Right lobe of liver (tissue), 6 donors: ENCODE data around the gene CADPS. TPM values are rescaled to one million over a fixed set of nuclear protein-coding genes. Genes with fewer than 3 reads are reported as not detected.

Source experiments
- ATAC-seq, 4 donors: fragments of 200-7000 bp; cut with Tn5 transposase; one replicate each; pipeline ENCODE4 v1.9.1; 2020; ENCODE audit warnings: mild to moderate bottlenecking in 4 of 4, moderate library complexity in 4 of 4
- DNase-seq, 3 donors: peaks; one replicate each; pipeline ENCODE4 v3.0.0-alpha.2; 2020
- H3K27ac ChIP-seq, 3 donors: fragments of 200-600 bp; one replicate each; pipeline ENCODE4 v1.8.0; 2022
- H3K27me3 ChIP-seq, 2 donors: fragments of 200-600 bp; one replicate each; pipeline ENCODE4 v1.8.0; 2022
- H3K36me3 ChIP-seq, 4 donors: fragments of 200-600 bp; sonication (generic) in 1 of 4; one replicate each; pipeline versions ENCODE4 v1.5.1 to v1.8.0; 2017 to 2022; ENCODE audit warnings: control low read depth in 1 of 4
- H3K4me1 ChIP-seq, 4 donors: fragments of 200-600 bp; sonication (generic) in 1 of 4; one replicate each; pipeline versions ENCODE4 v1.5.1 to v1.8.0; 2017 to 2022; ENCODE audit warnings: control low read depth in 1 of 4
- H3K4me3 ChIP-seq, 3 donors: fragments of 200-600 bp; one replicate each; pipeline ENCODE4 v1.8.0; 2022
- H3K9me3 ChIP-seq, 4 donors: fragments of 200-600 bp; sonication (generic) in 1 of 4; one replicate each; pipeline versions ENCODE4 v1.5.1 to v1.8.0; 2017 to 2022; ENCODE audit warnings: control low read depth in 1 of 4
- POLR2A ChIP-seq: fragments of 450-650 bp; IDR thresholded peaks from one replicate; pipeline ENCODE4 v1.6.1; 2017; ENCODE audit warnings: antibody characterized with exemption, mild to moderate bottlenecking
- WGBS: methylation state at CpG from one replicate; pipeline ENCODE4 v1.1.6; 2018; ENCODE audit warnings: low coverage, low lambda C conversion rate; ENCODE audit not compliant: insufficient coverage; ENCODE audit errors: missing lambda C conversion rate; 5-methylcytosine and 5-hydroxymethylcytosine counted together
- intact Hi-C, 2 donors: fragments of 100-400 bp; cut with DNase I; formaldehyde crosslinking; loops; one replicate each; pipeline versions ENCODE4 v1.11.2 to v1.14.1; 2022
- total RNA-seq, 6 experiments: library from RNA; depleted of rRNA in 2 of 6; stranded (reverse); fragments of >200 nt in 2 of 6; fragmentation: NEBNext Ultra II Directional in 3 of 6; extraction: Animal tissue kit (Norgen Biotek cat#: 25700) in 3 of 6; gene quantifications; one replicate each; pipeline versions ENCODE4 v1.1.0 to v1.2.4, GENCODE V29; 2016 to 2023
- TF ChIP-seq, protein P1 (sequence below), 4 donors: fragments of 200-600 bp in 3 of 4; fragments of 450-650 bp in 1 of 4; IDR thresholded peaks; one replicate each; pipeline versions ENCODE4 v1.5.1 to v1.8.0; 2016 to 2022; ENCODE audit warnings: antibody characterized with exemption in 4 of 4, mild to moderate bottlenecking in 2 of 4
- donor health status: DM: no; HTN: yes; CAD: no.
- donor health status: DM: no; HTN: no; CAD: no.
- donor health status: DM: no; HTN: no; CAD: no.
- donor health status: DM: no; HTN: yes; CAD: no.
- donor health status: DM: no; HTN: yes; CAD: no.

The CADPS gene
- total RNA-seq, 6 experiments from 2014 or later: 0.06 to 0.98 TPM; not detected in 4

DNA sequence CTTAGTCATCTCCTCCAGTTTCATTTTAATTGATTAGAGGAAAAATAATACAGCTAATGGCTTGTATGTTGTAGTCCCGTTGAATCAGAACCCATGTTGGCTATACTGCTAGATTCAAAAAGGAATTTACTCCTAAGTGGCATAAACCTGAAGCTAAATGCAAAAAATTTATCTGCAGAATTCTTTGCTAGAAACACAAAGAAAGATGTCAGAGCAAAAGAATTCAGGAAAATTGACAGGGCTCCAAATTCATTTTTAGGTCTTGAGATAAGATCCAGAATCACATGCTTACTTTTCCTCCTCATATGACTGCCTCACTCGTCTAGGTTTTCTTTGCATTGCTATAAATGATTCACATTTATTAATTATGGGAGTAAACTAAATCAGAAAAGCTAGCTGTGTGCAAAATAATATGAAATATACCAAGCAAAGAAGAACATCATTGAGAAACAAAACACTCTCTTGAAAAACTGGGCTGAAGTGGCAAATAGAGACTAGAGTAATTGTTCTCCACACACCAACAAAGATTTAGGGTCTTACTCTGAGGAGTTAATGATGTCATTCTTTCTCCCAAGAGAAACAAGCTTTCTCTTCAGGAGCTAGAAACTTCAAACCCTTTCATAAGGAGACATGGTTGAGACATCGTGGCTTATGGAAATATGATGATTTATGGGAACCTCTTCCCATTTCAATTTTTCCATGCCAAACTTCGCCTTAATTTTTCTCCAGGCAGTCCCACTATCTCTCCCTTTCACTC is 407.1 kb downstream of the CADPS start:
- no peaks in the 10 kb centered on the region for H3K9me3 ChIP-seq
- TF ChIP-seq, protein P1, sequence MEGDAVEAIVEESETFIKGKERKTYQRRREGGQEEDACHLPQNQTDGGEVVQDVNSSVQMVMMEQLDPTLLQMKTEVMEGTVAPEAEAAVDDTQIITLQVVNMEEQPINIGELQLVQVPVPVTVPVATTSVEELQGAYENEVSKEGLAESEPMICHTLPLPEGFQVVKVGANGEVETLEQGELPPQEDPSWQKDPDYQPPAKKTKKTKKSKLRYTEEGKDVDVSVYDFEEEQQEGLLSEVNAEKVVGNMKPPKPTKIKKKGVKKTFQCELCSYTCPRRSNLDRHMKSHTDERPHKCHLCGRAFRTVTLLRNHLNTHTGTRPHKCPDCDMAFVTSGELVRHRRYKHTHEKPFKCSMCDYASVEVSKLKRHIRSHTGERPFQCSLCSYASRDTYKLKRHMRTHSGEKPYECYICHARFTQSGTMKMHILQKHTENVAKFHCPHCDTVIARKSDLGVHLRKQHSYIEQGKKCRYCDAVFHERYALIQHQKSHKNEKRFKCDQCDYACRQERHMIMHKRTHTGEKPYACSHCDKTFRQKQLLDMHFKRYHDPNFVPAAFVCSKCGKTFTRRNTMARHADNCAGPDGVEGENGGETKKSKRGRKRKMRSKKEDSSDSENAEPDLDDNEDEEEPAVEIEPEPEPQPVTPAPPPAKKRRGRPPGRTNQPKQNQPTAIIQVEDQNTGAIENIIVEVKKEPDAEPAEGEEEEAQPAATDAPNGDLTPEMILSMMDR (IDR thresholded peaks at IDR 0.05): no peak
- TF ChIP-seq POLR2A: no peak

DNA sequence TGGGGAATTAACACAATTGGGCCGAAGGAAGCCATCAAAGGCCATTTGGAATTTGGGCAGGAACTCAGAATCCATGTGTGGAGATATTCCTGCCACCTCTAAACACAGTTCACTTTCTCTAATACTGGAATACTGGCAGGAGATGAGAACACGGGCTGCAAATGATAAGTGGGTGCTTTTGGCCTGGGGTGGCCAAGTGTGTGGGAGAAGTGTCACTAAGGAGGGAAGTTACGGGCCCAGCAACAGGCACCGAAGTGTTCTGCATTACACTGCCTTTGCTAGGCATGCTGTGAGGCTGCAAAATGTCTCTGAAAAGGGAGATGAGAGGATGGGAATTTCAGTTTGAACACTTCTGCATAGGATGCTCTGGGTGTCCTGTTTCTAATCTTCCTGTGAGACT is 412.4 kb downstream of the CADPS start:
- Histone ChIP-seq H3K9me3 (no peaks in the 10 kb centered on the region), H3K27me3 (no peaks in the 10 kb centered on the region), H3K4me1 (no peaks in the 10 kb centered on the region), H3K4me3 (no peak overlapping the region), H3K36me3 (no peaks in the 10 kb centered on the region), H3K27ac (no peak overlapping the region)
- no peak for DNase-seq
- intact Hi-C loops: no loop called here
- TF ChIP-seq, protein P1 (IDR thresholded peaks at IDR 0.05): no peak
- TF ChIP-seq POLR2A: no peak
- 32% methylated on average over 2 of the region's 4 CpGs for WGBS
- ATAC-seq: no peak

More for the DNA sequence above, 407.1 kb downstream of the CADPS start:
- Histone ChIP-seq H3K27ac (no peak overlapping the region), H3K27me3 (no peaks in the 10 kb centered on the region), H3K4me1 (no peaks in the 10 kb centered on the region), H3K36me3 (no peaks in the 10 kb centered on the region), H3K4me3 (no peak overlapping the region)
- WGBS: 40% methylated on average over 4 of the region's 4 CpGs
- intact Hi-C loops: no loop called here
- DNase-seq (no peak), ATAC-seq (no peak)

DNA sequence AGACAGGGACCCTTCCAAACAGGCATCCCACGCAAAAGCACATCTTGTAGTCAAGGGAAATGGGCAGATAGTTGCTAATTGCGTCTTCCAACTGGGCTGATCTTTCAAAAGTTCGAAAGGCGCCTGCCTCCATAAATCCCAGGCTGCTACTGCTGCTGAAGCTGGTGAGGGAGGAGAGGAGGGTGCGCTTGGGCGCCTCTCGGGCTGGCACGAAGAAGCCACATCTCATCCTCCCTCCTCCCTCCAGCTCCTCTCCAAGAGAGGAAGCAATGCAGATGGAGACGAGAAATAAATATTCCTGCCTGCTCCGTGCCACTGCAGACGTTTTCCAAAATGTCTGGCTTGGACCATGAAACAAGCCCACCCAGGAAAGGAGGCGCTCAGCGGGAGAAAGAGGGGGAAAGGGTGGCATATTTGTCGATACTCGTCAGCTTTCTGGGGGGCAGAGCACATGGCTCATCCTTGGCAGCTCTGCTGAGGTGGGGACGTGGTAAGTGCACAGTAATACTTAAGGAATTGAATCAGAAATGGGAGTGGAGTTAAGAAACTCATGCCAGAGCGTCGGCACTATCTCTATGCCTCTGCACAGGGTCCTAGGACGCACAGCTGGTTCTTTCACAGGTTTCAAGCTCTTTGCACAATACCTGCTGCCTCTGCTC is 413.0 kb downstream of the CADPS start:
- DNase-seq (no peak), ATAC-seq (no peak)
- Histone ChIP-seq H3K27me3 (no peaks in the 10 kb centered on the region), H3K36me3 (no peaks in the 10 kb centered on the region), H3K27ac (no peak overlapping the region), H3K4me1 (no peaks in the 10 kb centered on the region), H3K4me3 (no peak overlapping the region), H3K9me3 (no peaks in the 10 kb centered on the region)
- WGBS: 58% methylated on average over 12 of the region's 19 CpGs
- TF ChIP-seq, protein P1 (IDR thresholded peaks at IDR 0.05): no peak
- TF ChIP-seq POLR2A: no peak
- intact Hi-C loops: no loop called here

DNA sequence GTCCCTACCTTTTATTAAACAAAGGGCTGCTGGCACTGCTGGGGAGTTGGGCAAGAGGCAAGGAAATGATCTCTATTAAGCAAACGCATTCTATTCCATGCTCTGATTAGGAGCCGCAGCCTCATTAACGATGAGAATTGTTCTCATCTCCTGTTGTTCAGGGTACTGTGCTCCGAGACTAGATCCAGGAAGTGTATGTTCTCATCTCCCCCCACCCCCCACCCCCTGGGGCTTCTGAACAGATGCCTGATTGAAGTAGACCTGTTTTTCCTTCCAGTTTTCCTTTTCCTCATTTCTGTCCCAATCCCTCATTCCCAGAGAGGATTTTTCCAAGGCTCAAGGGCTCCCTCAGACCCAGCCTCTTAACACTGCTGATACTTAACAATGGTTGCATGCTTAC is 420.3 kb downstream of the CADPS start:
- intact Hi-C loops: no loop called here
- Histone ChIP-seq H3K27ac (no peak overlapping the region), H3K9me3 (no peaks in the 10 kb centered on the region), H3K4me3 (no peak overlapping the region), H3K27me3 (no peaks in the 10 kb centered on the region), H3K4me1 (no peaks in the 10 kb centered on the region), H3K36me3 (no peaks in the 10 kb centered on the region)
- TF ChIP-seq, protein P1 (IDR thresholded peaks at IDR 0.05): no peak
- no peak for TF ChIP-seq POLR2A
- no peak for DNase-seq
- no peak for ATAC-seq
- 50% methylated on average over 4 of the region's 4 CpGs for WGBS
